GM18907 (cell line): Measurements from ENCODE around the gene DENND6B.
"Not testable (repeated sequence)": the region's sequence is repeated elsewhere in the genome, so short reads cannot be mapped to it uniquely, and the experiment has no call there.

ENCODE experiments used
- ATAC-seq: cut with Tn5 transposase; IDR thresholded peaks from one replicate; pipeline ENCODE4 v1.9.1; 2021; ENCODE audit warnings: mild to moderate bottlenecking, moderate library complexity; ENCODE audit not compliant: unreplicated experiment

DENND6B gene

GRCh38 chr22:50274771-50275170, 52.0 kb downstream of the DENND6B start:
- ATAC-seq: no peak

GRCh38 chr22:50274311-50274710, 52.5 kb downstream of the DENND6B start:
- no peak for ATAC-seq

GRCh38 chr22:50273781-50274180, 53.0 kb downstream of the DENND6B start:
- ATAC-seq: not testable (repeated sequence)

GRCh38 chr22:50273352-50273751, 53.5 kb downstream of the DENND6B start:
- not testable (repeated sequence) for ATAC-seq

- no peak for ATAC-seq
Measured at GRCh38 chr22:50272044-50272802, 54.6 kb downstream of the DENND6B start.

DNA sequence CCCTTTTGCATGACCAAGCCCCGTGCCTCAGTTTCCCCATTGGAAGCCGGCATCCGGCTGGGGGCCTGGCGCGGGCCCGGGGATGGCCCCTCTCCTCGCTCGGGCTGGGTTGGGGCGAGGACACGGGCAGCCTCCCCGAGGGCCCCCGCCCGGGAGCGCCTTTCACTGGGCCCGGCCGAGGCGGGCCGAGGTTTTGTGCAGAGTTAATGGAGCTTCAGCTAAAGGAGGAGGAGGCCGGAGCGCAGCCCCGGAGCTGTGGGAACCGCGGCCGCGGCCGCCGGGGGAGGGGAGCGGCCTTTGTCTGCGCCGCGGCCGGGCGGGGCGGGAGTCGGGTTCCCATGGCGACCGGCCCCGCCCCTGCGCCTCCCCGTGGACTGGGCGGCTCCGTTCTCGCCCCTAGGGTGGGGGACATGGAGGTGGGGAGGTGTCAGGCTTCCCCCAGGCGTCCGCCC, 55.3 kb downstream of the DENND6B start:
- ATAC-seq: no peak

GRCh38 chr22:50270666-50271394, 56.0 kb downstream of the DENND6B start:
- ATAC-seq: peak; percentile 31

DNA sequence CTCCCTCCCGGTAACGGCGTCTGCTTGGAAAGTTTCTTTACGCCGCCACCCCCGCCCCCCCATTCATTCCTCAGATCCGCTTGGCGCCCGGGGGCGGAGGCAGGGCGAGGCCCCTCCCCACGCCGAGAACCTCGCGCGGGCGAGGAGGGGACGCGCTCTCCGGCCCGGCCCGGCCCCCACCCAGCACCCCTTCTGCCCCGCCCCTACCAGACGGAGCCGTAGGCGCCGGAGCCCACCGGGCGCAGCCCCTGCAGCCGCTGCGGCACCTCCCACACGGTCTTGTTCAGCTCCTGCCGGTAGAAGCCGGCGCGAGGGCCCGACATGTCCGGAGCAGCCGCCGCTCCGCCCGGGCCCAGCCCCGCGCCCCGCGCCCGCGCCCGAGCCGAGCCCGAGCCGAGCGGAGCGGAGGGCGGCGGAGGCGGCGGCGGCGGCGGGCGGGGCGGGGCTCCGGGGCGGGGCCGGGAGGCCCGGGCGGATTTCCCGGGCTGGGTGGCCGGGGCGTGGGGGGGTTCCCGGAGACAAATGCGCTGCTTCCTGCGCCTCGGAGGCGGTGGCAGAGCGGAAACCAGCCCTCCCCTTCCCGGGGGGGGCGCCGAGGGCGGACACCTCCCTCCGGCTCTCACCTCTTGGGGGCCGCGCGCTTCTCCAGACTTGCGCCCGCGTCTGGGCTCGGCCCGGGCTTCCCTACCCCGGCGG, 56.7 kb downstream of the DENND6B start, which contains the start of gene MAPK11:
MAPK11 (minus strand) TSS at position 411 of the 696 bp plus-strand sequence; CDS start at position 323, 88 bp downstream.
- ATAC-seq: no peak

DNA sequence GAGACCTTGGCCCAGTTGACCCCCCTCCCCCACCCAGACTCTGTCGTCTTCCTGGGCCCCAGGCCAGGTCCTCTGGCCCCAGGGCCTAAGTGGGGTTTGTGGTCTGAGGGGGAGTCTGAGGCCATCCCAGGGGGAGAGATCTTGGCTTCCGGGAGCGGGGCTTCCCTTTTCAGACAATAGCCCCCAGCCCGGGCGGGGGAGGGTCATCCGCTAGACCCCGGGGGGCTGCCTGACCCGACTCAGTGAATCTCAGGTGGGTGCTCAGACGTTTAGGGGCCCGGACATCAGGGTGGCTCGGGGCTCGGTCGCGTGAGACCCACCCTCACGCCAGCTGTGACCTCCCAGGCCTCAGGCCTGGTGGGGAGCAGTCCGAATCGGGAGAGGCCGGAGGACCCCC, 57.2 kb downstream of the DENND6B start:
- ATAC-seq: no peak

DNA sequence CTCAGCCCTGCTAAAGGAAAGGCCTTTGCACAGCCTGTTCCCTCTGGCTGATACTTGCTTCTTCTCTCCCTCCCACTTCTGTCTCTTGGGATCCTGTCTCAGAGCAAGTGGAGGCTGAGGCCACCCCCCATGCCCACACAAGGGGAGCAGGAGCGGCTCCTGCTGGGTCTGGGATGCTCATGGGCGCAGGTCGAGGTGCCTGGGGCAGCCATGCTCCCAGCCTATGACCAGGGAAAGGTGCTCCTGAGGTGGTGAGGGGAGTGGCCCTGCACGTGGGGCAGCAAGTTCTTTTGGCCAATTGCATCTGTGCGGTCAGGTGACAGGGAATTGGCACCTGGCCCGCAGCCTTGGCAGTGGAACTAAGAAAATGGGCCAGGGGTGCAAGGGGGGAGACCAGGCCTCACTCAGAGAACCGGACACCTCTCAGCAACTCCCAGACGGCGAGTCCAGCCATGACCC, 58.1 kb downstream of the DENND6B start:
- ATAC-seq: no peak

DNA sequence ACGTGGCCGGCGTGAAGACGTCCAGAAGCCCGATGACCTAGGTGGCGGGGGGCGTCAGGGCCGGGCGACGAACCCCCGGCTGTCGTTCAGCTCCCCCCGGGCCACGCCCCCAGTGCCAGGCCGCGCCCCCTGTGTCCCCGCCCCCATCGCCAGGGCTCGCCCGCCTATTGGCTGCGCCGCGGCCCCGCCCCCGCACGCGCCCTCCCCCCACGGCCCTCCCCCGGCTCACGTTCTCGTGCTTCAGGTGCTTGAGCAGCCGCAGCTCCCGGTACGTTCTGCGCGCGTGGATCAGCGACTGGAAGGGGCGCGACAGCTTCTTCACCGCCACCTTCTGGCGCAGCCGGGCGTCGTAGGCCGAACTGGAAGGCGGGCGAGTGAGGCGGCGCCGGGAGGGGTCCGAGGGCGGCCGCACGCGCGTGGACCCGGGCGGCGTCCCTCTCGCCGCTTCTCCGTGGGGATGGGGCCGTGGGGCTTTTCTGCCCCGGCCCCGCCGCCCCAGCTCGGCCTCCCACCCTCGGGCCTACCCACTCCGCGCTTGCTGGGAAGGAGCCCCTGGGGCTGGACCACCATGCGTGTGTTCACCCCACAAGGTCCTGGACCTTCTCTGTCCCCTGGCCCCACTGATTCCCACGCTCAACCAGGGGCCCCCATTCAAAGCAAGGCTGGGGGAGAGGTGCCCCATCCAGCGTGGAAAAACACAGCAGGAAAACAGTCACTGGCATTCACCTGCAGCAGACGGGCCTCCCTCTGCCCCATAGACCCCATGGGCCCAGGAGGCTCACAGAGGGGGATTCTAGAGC, 59.0 kb downstream of the DENND6B start:
- ATAC-seq: no peak

DNA sequence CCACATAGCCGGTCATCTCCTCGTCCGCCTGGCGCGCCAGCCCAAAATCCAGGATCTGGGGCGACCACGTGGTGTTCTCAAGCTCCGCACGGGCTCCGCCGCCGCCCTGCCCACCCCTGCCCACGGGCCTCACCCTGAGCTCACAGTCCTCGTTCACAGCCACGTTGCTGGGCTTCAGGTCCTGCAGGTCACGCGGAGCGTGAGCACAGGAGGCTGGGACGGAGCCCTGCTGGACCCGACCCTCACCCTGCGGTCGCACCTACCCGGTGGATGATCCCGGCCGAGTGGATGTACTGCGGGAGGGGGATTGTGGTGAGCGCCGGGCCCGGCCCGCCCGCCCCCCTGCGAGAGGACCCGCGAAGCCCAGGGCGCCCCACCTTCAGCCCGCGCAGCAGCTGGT, 59.8 kb downstream of the DENND6B start:
- no peak for ATAC-seq

GRCh38 chr22:50264946-50265669, 61.7 kb downstream of the DENND6B start:
- ATAC-seq: no peak

GRCh38 chr22:50264104-50264745, 62.6 kb downstream of the DENND6B start:
- ATAC-seq: no peak

DNA sequence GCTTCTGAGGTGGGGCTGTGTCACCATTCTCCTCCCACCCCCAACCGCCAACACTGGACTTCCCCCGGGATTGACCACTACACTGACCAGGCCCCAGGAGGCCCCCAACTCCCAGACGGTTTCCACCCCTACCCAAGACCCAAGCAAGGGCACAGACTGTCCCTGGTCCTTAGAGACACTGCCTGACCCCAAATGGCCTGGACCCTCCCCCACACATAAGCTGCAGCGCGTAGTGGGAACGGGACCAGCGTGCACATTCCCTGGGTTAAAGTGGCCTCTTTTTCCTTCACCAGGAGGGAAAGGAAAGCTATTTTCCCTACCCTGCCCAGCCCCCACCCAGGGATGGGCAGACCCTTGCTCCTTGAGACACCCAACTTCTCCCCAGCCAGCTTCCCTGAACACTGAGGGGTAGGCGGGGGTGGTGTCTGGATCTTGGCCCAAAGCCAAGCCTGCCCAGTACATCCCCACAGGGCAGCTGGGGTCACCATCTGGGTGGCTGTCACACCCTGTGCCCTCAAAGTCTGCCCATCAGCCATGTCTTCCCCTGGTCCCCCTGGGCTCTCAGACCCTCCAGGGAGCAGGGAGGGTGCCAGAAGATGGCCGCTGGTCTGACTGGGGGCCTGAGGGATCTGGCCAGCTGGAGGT, 63.7 kb downstream of the DENND6B start:
- no peak for ATAC-seq

DNA sequence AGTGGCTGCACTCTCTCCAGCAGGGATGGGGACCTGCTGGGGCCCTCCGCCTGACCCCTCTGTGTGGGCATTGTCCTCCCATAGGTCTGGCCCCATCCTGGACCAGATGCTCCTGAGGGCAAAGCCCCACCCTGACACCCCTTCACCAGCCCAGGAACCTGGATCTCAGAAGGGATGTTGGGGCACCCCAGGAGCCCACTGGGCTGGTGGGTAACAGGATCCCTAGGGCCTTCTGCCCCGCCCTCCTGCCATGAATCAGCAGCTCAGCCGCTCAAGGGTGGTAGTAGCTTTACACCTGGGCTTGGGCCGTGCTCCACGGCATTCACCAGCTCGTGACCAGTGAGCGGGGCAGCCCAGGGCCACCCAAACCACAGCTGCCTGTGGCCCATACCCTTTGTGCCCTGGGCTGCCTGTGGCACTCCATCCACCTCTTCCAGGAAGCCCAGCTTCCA, 64.3 kb downstream of the DENND6B start:
- ATAC-seq: no peak

DNA sequence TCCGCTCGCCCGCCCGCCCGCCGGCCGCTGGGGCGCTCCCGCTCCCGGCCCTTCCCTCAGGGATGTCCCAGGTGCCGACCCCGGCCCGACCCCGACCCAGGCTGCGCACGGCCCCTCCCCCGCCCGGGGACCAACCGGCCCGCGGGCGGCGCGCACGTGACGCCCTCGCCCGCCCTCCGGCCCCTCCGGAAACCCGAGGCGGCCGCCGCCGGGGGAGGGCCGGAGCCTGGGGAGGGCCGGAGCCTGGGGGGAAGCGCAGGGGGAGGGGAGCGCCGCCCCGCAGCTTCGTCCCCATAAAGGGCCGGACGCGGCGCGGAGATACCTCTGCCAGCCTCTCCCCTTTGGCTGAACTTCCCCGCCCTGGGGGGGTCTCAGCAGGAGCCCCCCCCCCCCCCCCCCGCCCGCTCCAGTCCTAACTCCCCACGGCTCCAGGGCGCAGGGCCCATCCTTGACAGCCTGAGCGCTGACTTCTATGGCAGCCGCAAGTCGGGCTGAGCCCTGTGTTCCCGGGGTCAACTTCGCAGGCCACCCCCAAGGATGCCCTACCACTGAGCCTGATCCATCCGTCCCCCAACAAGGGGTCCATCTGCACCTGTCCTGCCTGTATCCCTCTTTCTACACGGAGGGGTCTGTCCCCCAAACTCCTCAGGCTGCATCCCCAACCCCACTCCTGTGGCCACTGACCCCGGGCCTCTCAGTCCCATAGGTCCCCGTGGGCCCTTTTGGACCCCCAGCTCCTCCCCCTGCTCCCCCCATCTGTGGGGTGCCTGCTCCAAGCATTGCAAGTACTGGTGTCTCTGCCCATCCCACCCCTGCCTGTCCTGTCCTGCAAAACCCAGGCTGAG, 65.0 kb downstream of the DENND6B start, which contains the start of gene MAPK12:
MAPK12 (minus strand) TSS at position 69 of the 845 bp plus-strand sequence. CDS start 174 bp downstream, outside the sequence.
- ATAC-seq: no peak
